Right ventricle myocardium inferior (tissue), 1 donor: ENCODE results near the gene FAM81A. TPM values are rescaled to one million over a fixed set of nuclear protein-coding genes. Genes with fewer than 3 reads are reported as not detected.
A peak's percentile ranks its signal among the peaks of the same experiment; 100 is the strongest.
"Not testable (repeated sequence)": the region's sequence is repeated elsewhere in the genome, so short reads cannot be mapped to it uniquely, and the experiment has no call there.

Source experiments
- ATAC-seq: fragments of 200-7000 bp; cut with Tn5 transposase; one replicate; pipeline ENCODE4 v1.9.1; 2020; ENCODE audit warnings: mild to moderate bottlenecking, moderate library complexity
- DNase-seq: peaks from one replicate; pipeline ENCODE4 v3.0.0; 2021; ENCODE audit errors: missing footprints
- intact Hi-C: fragments of 100-400 bp; cut with DNase I; formaldehyde crosslinking; loops from one replicate; pipeline ENCODE4 v1.11.0; 2022
- total RNA-seq: library from RNA; stranded (reverse); fragmentation: NEBNext Ultra II Directional; extraction: Animal tissue kit (Norgen Biotek cat#: 25700); gene quantifications from one replicate; pipeline ENCODE4 v1.2.1, GENCODE V29; 2021
- donor health status: DM: no; HTN: yes; CAD: no; lungs with severe emphysema.

FAM81A gene
- total RNA-seq, 1 donor from 2014 or later = 11.0 TPM

- intact Hi-C loops = no loop called here
- ATAC-seq = no peak
- no peak for DNase-seq
Observed at GRCh38 chr15:59419170-59419569, 18.8 kb upstream of the FAM81A start.

- ATAC-seq (no peak), DNase-seq (no peak)
- intact Hi-C loops = no loop called here
Observed at GRCh38 chr15:59420108-59420507, 17.9 kb upstream of the FAM81A start.

GRCh38 chr15:59420986-59421618, 16.9 kb upstream of the FAM81A start:
- no peak for DNase-seq
- no peak for ATAC-seq
- intact Hi-C loops = no loop called here

GRCh38 chr15:59424616-59425015, 13.4 kb upstream of the FAM81A start:
- intact Hi-C loops = no loop called here
- ATAC-seq (no peak), DNase-seq (no peak)

- DNase-seq, intact Hi-C loops, ATAC-seq: not testable (repeated sequence)
Observed at GRCh38 chr15:59428898-59429297, 9.1 kb upstream of the FAM81A start.

- DNase-seq (no peak), ATAC-seq (no peak)
- intact Hi-C loops = no loop called here
Observed at GRCh38 chr15:59432389-59432788, 5.6 kb upstream of the FAM81A start.

GRCh38 chr15:59434481-59434880, 3.5 kb upstream of the FAM81A start:
- ATAC-seq = no peak
- intact Hi-C loops = no loop called here
- no peak for DNase-seq

- DNase-seq = no peak
- peak; percentile 12 for ATAC-seq
- intact Hi-C loops = loop anchor here (5.0 kb wide), 2 partner anchors 56 to 664 kb away; partner anchors contain the start of gene MINDY2
Observed at GRCh38 chr15:59436774-59437141, 1.2 kb upstream of the FAM81A start.

- ATAC-seq (no peak), DNase-seq (no peak)
- intact Hi-C loops = loop anchor here (5.0 kb wide), 2 partner anchors 55 to 665 kb away; partner anchors contain the start of gene MINDY2
Observed at GRCh38 chr15:59437142-59437816, 707 bp upstream of the FAM81A start.

- DNase-seq (no peak), ATAC-seq (no peak)
- intact Hi-C loops = loop anchor here (2.0 to 5.0 kb wide), 3 partner anchors 54 to 666 kb away; partner anchors contain the start of genes MINDY2 and MYO1E
Observed at GRCh38 chr15:59438625-59439290, 772 bp downstream of the FAM81A start.

- ATAC-seq = no peak
- intact Hi-C loops = loop anchor here (2.0 to 5.0 kb wide), 3 partner anchors 53 to 667 kb away; partner anchors contain the start of genes MINDY2 and MYO1E
- no peak for DNase-seq
Observed at GRCh38 chr15:59439576-59439975, 1.6 kb downstream of the FAM81A start.

GRCh38 chr15:59443341-59444072, 5.5 kb downstream of the FAM81A start:
- DNase-seq = no peak
- intact Hi-C loops = no loop called here
- no peak for ATAC-seq

- DNase-seq (no peak), ATAC-seq (no peak)
- intact Hi-C loops = no loop called here
Observed at GRCh38 chr15:59444081-59444835, 6.3 kb downstream of the FAM81A start.

- ATAC-seq = no peak
- intact Hi-C loops = no loop called here
- no peak for DNase-seq
Observed at GRCh38 chr15:59444980-59445545, 7.1 kb downstream of the FAM81A start.

- ATAC-seq (no peak), DNase-seq (no peak)
- intact Hi-C loops = no loop called here
Observed at GRCh38 chr15:59446232-59446957, 8.4 kb downstream of the FAM81A start.

- ATAC-seq (no peak), DNase-seq (no peak)
- intact Hi-C loops = no loop called here
Observed at GRCh38 chr15:59447367-59447766, 9.4 kb downstream of the FAM81A start.

- DNase-seq = no peak
- intact Hi-C loops = no loop called here
- no peak for ATAC-seq
Observed at GRCh38 chr15:59448871-59449270, 10.9 kb downstream of the FAM81A start.
